SK-N-SH treated with all-trans-retinoic acid at 6 μM for 48 hours (cell line): ENCODE data around the gene CARD8.

Experiments used
- CSDC2 ChIP-seq: fragments of 250-450 bp; sonication (Bioruptor Pico); IDR thresholded peaks from 2 replicates; pipeline ENCODE4 v1.5.0; 2020; ENCODE audit warnings: mild to moderate bottlenecking, moderate library complexity
- GLIS3 ChIP-seq: fragments of 250-450 bp; sonication (Bioruptor Pico); IDR thresholded peaks from 2 replicates; pipeline ENCODE4 v1.5.0; 2020; ENCODE audit warnings: mild to moderate bottlenecking, moderate library complexity
- PPARA ChIP-seq: fragments of 250-450 bp; sonication (Bioruptor Pico); IDR thresholded peaks from 2 replicates; pipeline ENCODE4 v1.5.0; 2020; ENCODE audit warnings: mild to moderate bottlenecking, borderline replicate concordance
- RARB ChIP-seq: fragments of 250-450 bp; sonication (Bioruptor Pico); IDR thresholded peaks from 2 replicates; pipeline ENCODE4 v1.8.0; 2021; ENCODE audit warnings: mild to moderate bottlenecking, moderate library complexity
- SNAI2 ChIP-seq: fragments of 250-450 bp; sonication (Bioruptor Pico); IDR thresholded peaks from 2 replicates; pipeline ENCODE4 v1.5.0; 2020; ENCODE audit warnings: mild to moderate bottlenecking, moderate library complexity
- TOX ChIP-seq: fragments of 250-450 bp; sonication (Bioruptor Pico); IDR thresholded peaks from 2 replicates; pipeline ENCODE4 v1.8.0; 2021; ENCODE audit warnings: mild to moderate bottlenecking, moderate library complexity, borderline replicate concordance
- ZC3H10 ChIP-seq: fragments of 250-450 bp; sonication (Bioruptor Pico); IDR thresholded peaks from 2 replicates; pipeline ENCODE4 v1.5.1; 2021; ENCODE audit warnings: mild to moderate bottlenecking, moderate library complexity
- ZFP3 ChIP-seq: fragments of 250-450 bp; sonication (Bioruptor Pico); IDR thresholded peaks from 2 replicates; pipeline ENCODE4 v1.5.0; 2020; ENCODE audit warnings: mild to moderate bottlenecking, moderate library complexity
- TF ChIP-seq, protein P1 (sequence below): fragments of 250-450 bp; sonication (Bioruptor Pico); IDR thresholded peaks from 2 replicates; pipeline ENCODE4 v1.5.0; 2020; ENCODE audit warnings: mild to moderate bottlenecking, moderate library complexity
- TF ChIP-seq, protein P2 (sequence below): fragments of 250-450 bp; sonication (Bioruptor Pico); IDR thresholded peaks from 2 replicates; pipeline ENCODE4 v1.5.1; 2020; ENCODE audit warnings: low read depth, mild to moderate bottlenecking, moderate library complexity
- TF ChIP-seq, protein P3 (sequence below): fragments of 250-450 bp; sonication (Bioruptor Pico); IDR thresholded peaks from 2 replicates; pipeline ENCODE4 v1.8.0; 2020; ENCODE audit warnings: mild to moderate bottlenecking, moderate library complexity, borderline replicate concordance

- TF ChIP-seq ZFP3 (CRISPR knock-in tag) (no peak), ZC3H10 (CRISPR knock-in tag) (no peak), TOX (CRISPR knock-in tag) (no peak), RARB (CRISPR knock-in tag) (no peak), PPARA (CRISPR knock-in tag) (no peak), CSDC2 (no peak), SNAI2 (CRISPR knock-in tag) (no peak), GLIS3 (CRISPR knock-in tag) (no peak)
- TF ChIP-seq, protein P1, sequence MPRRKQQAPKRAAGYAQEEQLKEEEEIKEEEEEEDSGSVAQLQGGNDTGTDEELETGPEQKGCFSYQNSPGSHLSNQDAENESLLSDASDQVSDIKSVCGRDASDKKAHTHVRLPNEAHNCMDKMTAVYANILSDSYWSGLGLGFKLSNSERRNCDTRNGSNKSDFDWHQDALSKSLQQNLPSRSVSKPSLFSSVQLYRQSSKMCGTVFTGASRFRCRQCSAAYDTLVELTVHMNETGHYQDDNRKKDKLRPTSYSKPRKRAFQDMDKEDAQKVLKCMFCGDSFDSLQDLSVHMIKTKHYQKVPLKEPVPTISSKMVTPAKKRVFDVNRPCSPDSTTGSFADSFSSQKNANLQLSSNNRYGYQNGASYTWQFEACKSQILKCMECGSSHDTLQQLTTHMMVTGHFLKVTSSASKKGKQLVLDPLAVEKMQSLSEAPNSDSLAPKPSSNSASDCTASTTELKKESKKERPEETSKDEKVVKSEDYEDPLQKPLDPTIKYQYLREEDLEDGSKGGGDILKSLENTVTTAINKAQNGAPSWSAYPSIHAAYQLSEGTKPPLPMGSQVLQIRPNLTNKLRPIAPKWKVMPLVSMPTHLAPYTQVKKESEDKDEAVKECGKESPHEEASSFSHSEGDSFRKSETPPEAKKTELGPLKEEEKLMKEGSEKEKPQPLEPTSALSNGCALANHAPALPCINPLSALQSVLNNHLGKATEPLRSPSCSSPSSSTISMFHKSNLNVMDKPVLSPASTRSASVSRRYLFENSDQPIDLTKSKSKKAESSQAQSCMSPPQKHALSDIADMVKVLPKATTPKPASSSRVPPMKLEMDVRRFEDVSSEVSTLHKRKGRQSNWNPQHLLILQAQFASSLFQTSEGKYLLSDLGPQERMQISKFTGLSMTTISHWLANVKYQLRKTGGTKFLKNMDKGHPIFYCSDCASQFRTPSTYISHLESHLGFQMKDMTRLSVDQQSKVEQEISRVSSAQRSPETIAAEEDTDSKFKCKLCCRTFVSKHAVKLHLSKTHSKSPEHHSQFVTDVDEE (CRISPR knock-in tag), result no peak
- TF ChIP-seq, protein P2, sequence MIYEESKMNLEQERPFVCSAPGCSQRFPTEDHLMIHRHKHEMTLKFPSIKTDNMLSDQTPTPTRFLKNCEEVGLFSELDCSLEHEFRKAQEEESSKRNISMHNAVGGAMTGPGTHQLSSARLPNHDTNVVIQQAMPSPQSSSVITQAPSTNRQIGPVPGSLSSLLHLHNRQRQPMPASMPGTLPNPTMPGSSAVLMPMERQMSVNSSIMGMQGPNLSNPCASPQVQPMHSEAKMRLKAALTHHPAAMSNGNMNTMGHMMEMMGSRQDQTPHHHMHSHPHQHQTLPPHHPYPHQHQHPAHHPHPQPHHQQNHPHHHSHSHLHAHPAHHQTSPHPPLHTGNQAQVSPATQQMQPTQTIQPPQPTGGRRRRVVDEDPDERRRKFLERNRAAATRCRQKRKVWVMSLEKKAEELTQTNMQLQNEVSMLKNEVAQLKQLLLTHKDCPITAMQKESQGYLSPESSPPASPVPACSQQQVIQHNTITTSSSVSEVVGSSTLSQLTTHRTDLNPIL (CRISPR knock-in tag), result no peak
- TF ChIP-seq, protein P3, sequence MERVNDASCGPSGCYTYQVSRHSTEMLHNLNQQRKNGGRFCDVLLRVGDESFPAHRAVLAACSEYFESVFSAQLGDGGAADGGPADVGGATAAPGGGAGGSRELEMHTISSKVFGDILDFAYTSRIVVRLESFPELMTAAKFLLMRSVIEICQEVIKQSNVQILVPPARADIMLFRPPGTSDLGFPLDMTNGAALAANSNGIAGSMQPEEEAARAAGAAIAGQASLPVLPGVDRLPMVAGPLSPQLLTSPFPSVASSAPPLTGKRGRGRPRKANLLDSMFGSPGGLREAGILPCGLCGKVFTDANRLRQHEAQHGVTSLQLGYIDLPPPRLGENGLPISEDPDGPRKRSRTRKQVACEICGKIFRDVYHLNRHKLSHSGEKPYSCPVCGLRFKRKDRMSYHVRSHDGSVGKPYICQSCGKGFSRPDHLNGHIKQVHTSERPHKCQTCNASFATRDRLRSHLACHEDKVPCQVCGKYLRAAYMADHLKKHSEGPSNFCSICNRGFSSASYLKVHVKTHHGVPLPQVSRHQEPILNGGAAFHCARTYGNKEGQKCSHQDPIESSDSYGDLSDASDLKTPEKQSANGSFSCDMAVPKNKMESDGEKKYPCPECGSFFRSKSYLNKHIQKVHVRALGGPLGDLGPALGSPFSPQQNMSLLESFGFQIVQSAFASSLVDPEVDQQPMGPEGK (CRISPR knock-in tag), result no peak
Measured at GRCh38 chr19:48183356-48183755, 72.4 kb downstream of the CARD8 start.
